Panc1 (cell line): ENCODE measurements around the gene JUND.

Experiments
- TCF7L2 ChIP-seq: IDR thresholded peaks from 2 replicates; pipeline ENCODE4 v1.6.1; 2011; ENCODE audit warnings: mild to moderate bottlenecking, low read depth, low read length, inconsistent platforms
- TF ChIP-seq, protein P1 (sequence below): fragments of 450-650 bp; IDR thresholded peaks from 2 replicates; pipeline ENCODE4 v1.5.1; 2017; ENCODE audit warnings: mild to moderate bottlenecking

DNA sequence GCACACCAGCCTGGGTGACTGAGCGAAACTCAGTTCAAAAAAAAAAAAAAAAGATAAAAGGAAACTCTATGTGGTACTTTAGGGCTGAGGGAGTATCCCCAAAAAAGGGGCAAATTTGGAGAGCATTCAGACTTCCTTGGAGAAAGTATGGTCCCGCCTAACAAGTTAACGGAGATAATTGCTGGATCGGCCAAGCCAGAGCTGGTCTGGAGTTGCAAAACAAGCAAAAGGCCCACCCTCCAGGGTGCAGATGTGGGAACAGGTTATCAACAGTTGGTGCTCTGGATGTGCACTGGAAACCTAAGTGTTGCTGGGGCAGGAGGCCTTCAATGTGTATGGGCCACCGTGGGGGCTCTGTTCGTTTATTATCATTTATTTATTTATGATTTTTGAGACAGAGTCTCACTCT is 10.0 kb downstream of the JUND start:
- TF ChIP-seq, protein P1, sequence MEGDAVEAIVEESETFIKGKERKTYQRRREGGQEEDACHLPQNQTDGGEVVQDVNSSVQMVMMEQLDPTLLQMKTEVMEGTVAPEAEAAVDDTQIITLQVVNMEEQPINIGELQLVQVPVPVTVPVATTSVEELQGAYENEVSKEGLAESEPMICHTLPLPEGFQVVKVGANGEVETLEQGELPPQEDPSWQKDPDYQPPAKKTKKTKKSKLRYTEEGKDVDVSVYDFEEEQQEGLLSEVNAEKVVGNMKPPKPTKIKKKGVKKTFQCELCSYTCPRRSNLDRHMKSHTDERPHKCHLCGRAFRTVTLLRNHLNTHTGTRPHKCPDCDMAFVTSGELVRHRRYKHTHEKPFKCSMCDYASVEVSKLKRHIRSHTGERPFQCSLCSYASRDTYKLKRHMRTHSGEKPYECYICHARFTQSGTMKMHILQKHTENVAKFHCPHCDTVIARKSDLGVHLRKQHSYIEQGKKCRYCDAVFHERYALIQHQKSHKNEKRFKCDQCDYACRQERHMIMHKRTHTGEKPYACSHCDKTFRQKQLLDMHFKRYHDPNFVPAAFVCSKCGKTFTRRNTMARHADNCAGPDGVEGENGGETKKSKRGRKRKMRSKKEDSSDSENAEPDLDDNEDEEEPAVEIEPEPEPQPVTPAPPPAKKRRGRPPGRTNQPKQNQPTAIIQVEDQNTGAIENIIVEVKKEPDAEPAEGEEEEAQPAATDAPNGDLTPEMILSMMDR = no peak
- TF ChIP-seq TCF7L2 = no peak
